ENCODE measurements around the gene PRPF6.

PRPF6 gene

GRCh38 chr20:64037199-64037497 lies 56.2 kb downstream of the PRPF6 start:
- H3K4me3 ChIP-seq (ENCODE audit: low read length) = no peak overlapping the region
- H3K4ac ChIP-seq (ENCODE audit: low read depth, low read length) = no peak overlapping the region
- no peak overlapping the region for H2BK15ac ChIP-seq (replicated peaks; ENCODE audit: low read depth)
- no peak overlapping the region for H3K23ac ChIP-seq (ENCODE audit: low read length)
- no peak overlapping the region for H3K56ac ChIP-seq (ENCODE audit: low read length)
- H3K36me3 ChIP-seq (ENCODE audit: control insufficient read depth, insufficient read depth, low read length) = peaks cover 2% of the 10 kb centered on the region
- H2BK120ac ChIP-seq (ENCODE audit: low read depth, low read length) = no peak overlapping the region
- no peak overlapping the region for H3K18ac ChIP-seq (ENCODE audit: low read length)
- H3K27me3 ChIP-seq (ENCODE audit: insufficient read depth, low read length, poor library complexity) = peaks cover 7% of the 10 kb centered on the region
- H3K79me1 ChIP-seq (ENCODE audit: low read length) = no peaks in the 10 kb centered on the region
- H3K9ac ChIP-seq (ENCODE audit: low read length) = no peak overlapping the region
- H4K5ac ChIP-seq (ENCODE audit: low read length) = no peak overlapping the region
- H2AK5ac ChIP-seq (ENCODE audit: low read length) = no peak overlapping the region
- H2BK5ac ChIP-seq (ENCODE audit: low read length) = no peak overlapping the region
- no peak overlapping the region for H3K4me2 ChIP-seq (ENCODE audit: low read length)
- no peak overlapping the region for H4K8ac ChIP-seq (ENCODE audit: low read depth, low read length)
- no peak for DNase-seq
- H3K79me2 ChIP-seq (ENCODE audit: control insufficient read depth, insufficient read depth, low read length) = no peaks in the 10 kb centered on the region
- no CpG with 5 or more reads among the region's 3 CpGs for WGBS (ENCODE audit: extremely low coverage, insufficient coverage, low lambda C conversion rate)
- no peak overlapping the region for H3K27ac ChIP-seq (ENCODE audit: low read depth, low read length)
- peaks cover 2% of the 10 kb centered on the region for H3K4me1 ChIP-seq (ENCODE audit: control insufficient read depth, low read depth, low read length)

- no peak overlapping the region for H2BK5ac ChIP-seq (ENCODE audit: low read length)
- no peaks in the 10 kb centered on the region for H3K79me2 ChIP-seq (ENCODE audit: control insufficient read depth, insufficient read depth, low read length)
- H4K8ac ChIP-seq (ENCODE audit: low read depth, low read length) = no peak overlapping the region
- no peaks in the 10 kb centered on the region for H3K79me1 ChIP-seq (ENCODE audit: low read length)
- H3K4ac ChIP-seq (ENCODE audit: low read depth, low read length) = no peak overlapping the region
- peaks cover 10% of the 10 kb centered on the region for H3K27me3 ChIP-seq (ENCODE audit: insufficient read depth, low read length, poor library complexity)
- H3K9ac ChIP-seq (ENCODE audit: low read length) = no peak overlapping the region
- H3K23ac ChIP-seq (ENCODE audit: low read length) = no peak overlapping the region
- H3K4me3 ChIP-seq (ENCODE audit: low read length) = no peak overlapping the region
- no peak overlapping the region for H3K27ac ChIP-seq (ENCODE audit: low read depth, low read length)
- no peak overlapping the region for H2BK120ac ChIP-seq (ENCODE audit: low read depth, low read length)
- no peak overlapping the region for H3K18ac ChIP-seq (ENCODE audit: low read length)
- peak; percentile 51 for DNase-seq
- peak overlapping the region; percentile 40 for H3K4me2 ChIP-seq (ENCODE audit: low read length)
- no CpG with 5 or more reads among the region's 36 CpGs for WGBS (ENCODE audit: extremely low coverage, insufficient coverage, low lambda C conversion rate)
- H4K5ac ChIP-seq (ENCODE audit: low read length) = no peak overlapping the region
- H2BK15ac ChIP-seq (replicated peaks; ENCODE audit: low read depth) = no peak overlapping the region
- peaks cover 2% of the 10 kb centered on the region for H3K4me1 ChIP-seq (ENCODE audit: control insufficient read depth, low read depth, low read length)
- H2AK5ac ChIP-seq (ENCODE audit: low read length) = no peak overlapping the region
- no peak overlapping the region for H3K56ac ChIP-seq (ENCODE audit: low read length)
- H3K36me3 ChIP-seq (ENCODE audit: control insufficient read depth, insufficient read depth, low read length) = peaks cover 2% of the 10 kb centered on the region
Observed at GRCh38 chr20:64037498-64038213, 56.7 kb downstream of the PRPF6 start.

GRCh38 chr20:64038224-64038564 lies 57.3 kb downstream of the PRPF6 start:
- Histone ChIP-seq H2BK15ac (replicated peaks; ENCODE audit: low read depth) (no peak overlapping the region), H2AK5ac (ENCODE audit: low read length) (no peak overlapping the region), H3K9ac (ENCODE audit: low read length) (peak overlapping the region; percentile 69), H3K79me2 (ENCODE audit: control insufficient read depth, insufficient read depth, low read length) (no peaks in the 10 kb centered on the region), H3K4ac (ENCODE audit: low read depth, low read length) (no peak overlapping the region), H3K27ac (ENCODE audit: low read depth, low read length) (no peak overlapping the region), H3K4me1 (ENCODE audit: control insufficient read depth, low read depth, low read length) (peaks cover 2% of the 10 kb centered on the region), H3K4me2 (ENCODE audit: low read length) (peak overlapping the region; percentile 48), H2BK120ac (ENCODE audit: low read depth, low read length) (no peak overlapping the region), H4K5ac (ENCODE audit: low read length) (no peak overlapping the region), H3K56ac (ENCODE audit: low read length) (peak overlapping the region; percentile 92), H2BK5ac (ENCODE audit: low read length) (no peak overlapping the region), H3K79me1 (ENCODE audit: low read length) (no peaks in the 10 kb centered on the region), H3K23ac (ENCODE audit: low read length) (peak overlapping the region; percentile 45), H4K8ac (ENCODE audit: low read depth, low read length) (no peak overlapping the region), H3K18ac (ENCODE audit: low read length) (no peak overlapping the region), H3K27me3 (ENCODE audit: insufficient read depth, low read length, poor library complexity) (peaks cover 10% of the 10 kb centered on the region), H3K4me3 (ENCODE audit: low read length) (no peak overlapping the region), H3K36me3 (ENCODE audit: control insufficient read depth, insufficient read depth, low read length) (peaks cover 2% of the 10 kb centered on the region)
- WGBS (ENCODE audit: extremely low coverage, insufficient coverage, low lambda C conversion rate) = no CpG with 5 or more reads among the region's 30 CpGs
- no peak for DNase-seq

GRCh38 chr20:64038565-64039292 lies 57.8 kb downstream of the PRPF6 start:
- H3K79me2 ChIP-seq (ENCODE audit: control insufficient read depth, insufficient read depth, low read length) = no peaks in the 10 kb centered on the region
- peak; percentile 78 for DNase-seq
- H2BK15ac ChIP-seq (replicated peaks; ENCODE audit: low read depth) = no peak overlapping the region
- peaks cover 2% of the 10 kb centered on the region for H3K4me1 ChIP-seq (ENCODE audit: control insufficient read depth, low read depth, low read length)
- peak overlapping the region; percentile 69 for H3K9ac ChIP-seq (ENCODE audit: low read length)
- no peak overlapping the region for H3K18ac ChIP-seq (ENCODE audit: low read length)
- peak overlapping the region; percentile 48 for H3K4me2 ChIP-seq (ENCODE audit: low read length)
- peaks cover 2% of the 10 kb centered on the region for H3K36me3 ChIP-seq (ENCODE audit: control insufficient read depth, insufficient read depth, low read length)
- peak overlapping the region; percentile 19 for H3K4me3 ChIP-seq (ENCODE audit: low read length)
- peak overlapping the region; percentile 18 for H3K4ac ChIP-seq (ENCODE audit: low read depth, low read length)
- H3K27ac ChIP-seq (ENCODE audit: low read depth, low read length) = no peak overlapping the region
- H4K8ac ChIP-seq (ENCODE audit: low read depth, low read length) = no peak overlapping the region
- no peak overlapping the region for H2BK120ac ChIP-seq (ENCODE audit: low read depth, low read length)
- H3K79me1 ChIP-seq (ENCODE audit: low read length) = no peaks in the 10 kb centered on the region
- H3K23ac ChIP-seq (ENCODE audit: low read length) = peak overlapping the region; percentile 45
- peaks cover 10% of the 10 kb centered on the region for H3K27me3 ChIP-seq (ENCODE audit: insufficient read depth, low read length, poor library complexity)
- H3K56ac ChIP-seq (ENCODE audit: low read length) = peak overlapping the region; percentile 92
- no peak overlapping the region for H2AK5ac ChIP-seq (ENCODE audit: low read length)
- no CpG with 5 or more reads among the region's 91 CpGs for WGBS (ENCODE audit: extremely low coverage, insufficient coverage, low lambda C conversion rate)
- no peak overlapping the region for H2BK5ac ChIP-seq (ENCODE audit: low read length)
- no peak overlapping the region for H4K5ac ChIP-seq (ENCODE audit: low read length)

GRCh38 chr20:64039293-64040160 lies 58.6 kb downstream of the PRPF6 start:
- WGBS (ENCODE audit: extremely low coverage, insufficient coverage, low lambda C conversion rate) = no CpG with 5 or more reads among the region's 17 CpGs

More at GRCh38 chr20:64039293-64040160, 58.6 kb downstream of the PRPF6 start:
- peak overlapping the region; percentile 44 for H3K4me2 ChIP-seq (ENCODE audit: low read length)
- peak overlapping the region; percentile 58 for H3K9ac ChIP-seq (ENCODE audit: low read length)
- H3K79me2 ChIP-seq (ENCODE audit: control insufficient read depth, insufficient read depth, low read length) = no peaks in the 10 kb centered on the region
- peaks cover 2% of the 10 kb centered on the region for H3K4me1 ChIP-seq (ENCODE audit: control insufficient read depth, low read depth, low read length)
- H2BK15ac ChIP-seq (replicated peaks; ENCODE audit: low read depth) = no peak overlapping the region
- H3K4me3 ChIP-seq (ENCODE audit: low read length) = no peak overlapping the region
- no peak overlapping the region for H4K5ac ChIP-seq (ENCODE audit: low read length)
- H4K8ac ChIP-seq (ENCODE audit: low read depth, low read length) = no peak overlapping the region
- H2BK5ac ChIP-seq (ENCODE audit: low read length) = no peak overlapping the region
- H3K4ac ChIP-seq (ENCODE audit: low read depth, low read length) = no peak overlapping the region
- no peak overlapping the region for H3K18ac ChIP-seq (ENCODE audit: low read length)
- no peaks in the 10 kb centered on the region for H3K36me3 ChIP-seq (ENCODE audit: control insufficient read depth, insufficient read depth, low read length)
- no peak overlapping the region for H3K23ac ChIP-seq (ENCODE audit: low read length)
- H3K27ac ChIP-seq (ENCODE audit: low read depth, low read length) = no peak overlapping the region
- no peaks in the 10 kb centered on the region for H3K79me1 ChIP-seq (ENCODE audit: low read length)
- no peak for DNase-seq
- H3K27me3 ChIP-seq (ENCODE audit: insufficient read depth, low read length, poor library complexity) = peaks cover 10% of the 10 kb centered on the region
- no peak overlapping the region for H2AK5ac ChIP-seq (ENCODE audit: low read length)
- H2BK120ac ChIP-seq (ENCODE audit: low read depth, low read length) = no peak overlapping the region
- peak overlapping the region; percentile 80 for H3K56ac ChIP-seq (ENCODE audit: low read length)

Data from mesendoderm (in vitro differentiated cells).